Measurements from ENCODE around the gene ULBP1.

DNA sequence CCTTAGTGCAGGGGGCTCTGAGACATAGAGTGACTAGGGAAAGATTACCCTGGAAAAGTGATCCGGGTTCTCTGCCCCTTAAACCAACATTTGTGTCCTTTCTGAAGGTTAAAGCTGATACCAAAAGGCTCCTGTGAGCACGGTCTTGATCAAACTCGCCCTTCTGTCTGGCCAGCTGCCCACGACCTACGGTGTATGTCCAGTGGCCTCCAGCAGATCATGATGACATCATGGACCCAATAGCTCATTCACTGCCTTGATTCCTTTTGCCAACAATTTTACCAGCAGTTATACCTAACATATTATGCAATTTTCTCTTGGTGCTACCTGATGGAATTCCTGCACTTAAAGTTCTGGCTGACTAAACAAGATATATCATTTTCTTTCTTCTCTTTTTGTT is 15.1 kb upstream of the ULBP1 start:
- TF ChIP-seq POLR2A (IDR thresholded peaks at IDR 0.05), result no peak
- TF ChIP-seq CTCF (IDR thresholded peaks at IDR 0.05), result no peak

Measured in transverse colon (tissue), 3 donors.